ENCODE results near the gene F5.
"Not testable (repeated sequence)": the region's sequence is repeated elsewhere in the genome, so short reads cannot be mapped to it uniquely, and the experiment has no call there.

The F5 gene

GRCh38 chr1:169538998-169539871 is 47.0 kb downstream of the F5 start:
- no peak for DNase-seq

GRCh38 chr1:169534653-169535052 is 51.6 kb downstream of the F5 start:
- no peak for DNase-seq

GRCh38 chr1:169533528-169534190 is 52.6 kb downstream of the F5 start:
- DNase-seq = not testable (repeated sequence)

- no peak for DNase-seq
These were observed 55.8 kb downstream of the F5 start for GRCh38 chr1:169530448-169530847.

GRCh38 chr1:169529068-169529642 is 57.1 kb downstream of the F5 start:
- DNase-seq = no peak

- DNase-seq = no peak
These were observed 57.8 kb downstream of the F5 start for GRCh38 chr1:169528215-169529067.

GRCh38 chr1:169527451-169528214 is 58.6 kb downstream of the F5 start:
- no peak for DNase-seq

- DNase-seq = no peak
These were observed 59.3 kb downstream of the F5 start for GRCh38 chr1:169527001-169527400.

- no peak for DNase-seq
These were observed 60.0 kb downstream of the F5 start for GRCh38 chr1:169526120-169526832.

- no peak for DNase-seq
These were observed 60.9 kb downstream of the F5 start for GRCh38 chr1:169525391-169525790.

GRCh38 chr1:169523904-169524303 is 62.4 kb downstream of the F5 start:
- DNase-seq = no peak

GRCh38 chr1:169521226-169521625 is 65.1 kb downstream of the F5 start:
- no peak for DNase-seq

GRCh38 chr1:169517558-169518186 is 68.6 kb downstream of the F5 start:
- DNase-seq = no peak

- no peak for DNase-seq
These were observed 70.6 kb downstream of the F5 start for GRCh38 chr1:169515641-169516040.

GRCh38 chr1:169514566-169515270 is 71.6 kb downstream of the F5 start:
- no peak for DNase-seq

- DNase-seq = peak; percentile 71
These were observed 73.1 kb downstream of the F5 start for GRCh38 chr1:169513208-169513607.

- DNase-seq = no peak
These were observed 74.8 kb downstream of the F5 start for GRCh38 chr1:169511316-169512005.

GRCh38 chr1:169510060-169510459 is 76.2 kb downstream of the F5 start:
- no peak for DNase-seq

GRCh38 chr1:169509354-169509753 is 76.9 kb downstream of the F5 start:
- no peak for DNase-seq
